Stomach (tissue), 4 donors: ENCODE data around the gene KERA.

Experiments
- EP300 ChIP-seq: sonication (generic); formaldehyde crosslinking; IDR thresholded peaks from one replicate; pipeline ENCODE4 v1.6.1; 2017; ENCODE audit warnings: antibody characterized with exemption
- POLR2A ChIP-seq, 4 donors: fragments of 450-650 bp; IDR thresholded peaks; one replicate each; pipeline ENCODE4 v1.6.1; 2016; ENCODE audit warnings: antibody characterized with exemption in 4 of 4, control low read depth in 2 of 4, mild to moderate bottlenecking in 1 of 4, moderate library complexity in 1 of 4
- POLR2AphosphoS5 ChIP-seq, 3 donors: sonication (generic); formaldehyde crosslinking; IDR thresholded peaks; one replicate each; pipeline ENCODE4 v1.6.1; 2016; ENCODE audit warnings: antibody characterized with exemption in 3 of 3
- TF ChIP-seq, protein P1 (sequence below), 7 experiments: fragments of 450-650 bp in 4 of 7; fragments of 200-600 bp in 3 of 7; sonication (generic) in 3 of 7; IDR thresholded peaks; one replicate each; pipeline ENCODE4 v1.5.1; 2016 to 2019; ENCODE audit warnings: antibody characterized with exemption in 7 of 7, control low read depth in 2 of 7, mild to moderate bottlenecking in 1 of 7

DNA sequence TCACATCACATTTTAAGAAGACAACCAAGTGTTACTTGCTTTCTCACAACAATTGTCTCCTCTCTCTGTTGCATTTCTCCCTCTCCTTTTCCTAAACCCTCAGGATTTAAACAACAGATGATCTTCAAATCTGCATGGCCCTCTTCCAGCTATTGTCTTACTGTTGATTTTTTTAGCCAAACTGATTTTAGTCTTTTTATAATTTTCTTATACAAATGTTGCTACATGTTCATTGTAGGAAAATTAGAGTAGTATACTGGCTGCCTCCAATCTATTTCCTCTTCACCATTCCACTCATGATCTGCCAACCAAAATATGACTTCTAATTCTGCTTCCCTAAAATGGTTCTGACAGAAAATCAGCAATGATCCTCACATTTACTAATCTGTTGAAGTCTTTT, 1.4 kb upstream of the KERA start:
- TF ChIP-seq, protein P1, sequence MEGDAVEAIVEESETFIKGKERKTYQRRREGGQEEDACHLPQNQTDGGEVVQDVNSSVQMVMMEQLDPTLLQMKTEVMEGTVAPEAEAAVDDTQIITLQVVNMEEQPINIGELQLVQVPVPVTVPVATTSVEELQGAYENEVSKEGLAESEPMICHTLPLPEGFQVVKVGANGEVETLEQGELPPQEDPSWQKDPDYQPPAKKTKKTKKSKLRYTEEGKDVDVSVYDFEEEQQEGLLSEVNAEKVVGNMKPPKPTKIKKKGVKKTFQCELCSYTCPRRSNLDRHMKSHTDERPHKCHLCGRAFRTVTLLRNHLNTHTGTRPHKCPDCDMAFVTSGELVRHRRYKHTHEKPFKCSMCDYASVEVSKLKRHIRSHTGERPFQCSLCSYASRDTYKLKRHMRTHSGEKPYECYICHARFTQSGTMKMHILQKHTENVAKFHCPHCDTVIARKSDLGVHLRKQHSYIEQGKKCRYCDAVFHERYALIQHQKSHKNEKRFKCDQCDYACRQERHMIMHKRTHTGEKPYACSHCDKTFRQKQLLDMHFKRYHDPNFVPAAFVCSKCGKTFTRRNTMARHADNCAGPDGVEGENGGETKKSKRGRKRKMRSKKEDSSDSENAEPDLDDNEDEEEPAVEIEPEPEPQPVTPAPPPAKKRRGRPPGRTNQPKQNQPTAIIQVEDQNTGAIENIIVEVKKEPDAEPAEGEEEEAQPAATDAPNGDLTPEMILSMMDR (IDR thresholded peaks at IDR 0.05) = no peak
- TF ChIP-seq POLR2AphosphoS5 (IDR thresholded peaks at IDR 0.05) = no peak
- no peak for TF ChIP-seq POLR2A (IDR thresholded peaks at IDR 0.05)
- no peak for TF ChIP-seq EP300
